ENCODE results near the gene KIAA1671. TPM values are rescaled to one million over a fixed set of nuclear protein-coding genes. Genes with fewer than 3 reads are reported as not detected.
"Not testable (repeated sequence)": the region's sequence is repeated elsewhere in the genome, so short reads cannot be mapped to it uniquely, and the experiment has no call there.

The KIAA1671 gene
- total RNA-seq, 4 donors from 2014 or later, result 83.1 to 162 (median 105) TPM

DNA sequence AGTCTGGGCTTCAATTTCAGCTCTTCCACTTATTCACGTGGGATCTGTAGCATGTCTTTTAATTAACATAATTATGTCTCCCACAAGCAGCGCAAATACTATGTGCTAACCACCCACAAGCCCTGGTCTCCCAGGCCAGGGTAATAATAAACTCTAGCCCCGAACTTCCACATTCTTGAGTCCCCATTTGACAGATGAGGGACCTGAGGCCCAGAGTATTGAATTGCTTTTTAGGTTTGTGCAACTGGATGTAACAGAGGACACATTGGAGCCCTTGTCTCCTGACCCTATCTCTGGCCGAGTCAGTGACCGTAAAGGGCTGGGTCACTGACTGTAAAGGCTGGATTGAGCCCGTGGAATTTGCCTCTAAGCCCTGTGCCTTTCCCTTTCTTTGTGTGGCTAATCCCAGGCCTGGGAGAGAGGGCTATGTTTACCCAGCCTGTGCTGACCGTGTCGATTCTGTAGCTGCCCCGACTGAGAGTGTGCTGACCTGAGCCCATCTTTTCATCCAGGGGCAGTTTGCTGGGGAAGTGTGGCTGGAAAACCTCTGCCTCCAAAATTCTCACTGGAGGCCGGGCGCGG lies 270.8 kb downstream of the KIAA1671 start:
- Histone ChIP-seq H3K36me3 (no peaks in the 10 kb centered on the region), H3K4me1 (no peaks in the 10 kb centered on the region), H3K4me3 (no peak overlapping the region), H3K27me3 (peaks cover 8% of the 10 kb centered on the region), H3K9me3 (no peaks in the 10 kb centered on the region), H3K27ac (no peak overlapping the region)
- no peak for TF ChIP-seq POLR2AphosphoS5 (IDR thresholded peaks at IDR 0.05)
- no peak for TF ChIP-seq POLR2A (IDR thresholded peaks at IDR 0.05)
- no peak for TF ChIP-seq CTCF (IDR thresholded peaks at IDR 0.05)
- no peak for TF ChIP-seq EP300 (IDR thresholded peaks at IDR 0.05; ENCODE audit: low read depth)
- intact Hi-C loops (cut with DNase I; ENCODE audit: low total_unique reads) (no loop called here), in situ Hi-C loops (cut with MboI; ENCODE audit: low pct_ligation_motif_present in 1 of 4, low pct_unique_long_range_greater_than_20kb in 1 of 4, low sequenced_read_pairs in 3 of 4) (no loop called here)
- WGBS, 2 donors (ENCODE audit: low coverage in 1 of 2), result 77% methylated on average over 12 of the region's 12 CpGs; no CpG with 5 or more reads in 1 of the 2 donors
- no peak for DNase-seq

DNA sequence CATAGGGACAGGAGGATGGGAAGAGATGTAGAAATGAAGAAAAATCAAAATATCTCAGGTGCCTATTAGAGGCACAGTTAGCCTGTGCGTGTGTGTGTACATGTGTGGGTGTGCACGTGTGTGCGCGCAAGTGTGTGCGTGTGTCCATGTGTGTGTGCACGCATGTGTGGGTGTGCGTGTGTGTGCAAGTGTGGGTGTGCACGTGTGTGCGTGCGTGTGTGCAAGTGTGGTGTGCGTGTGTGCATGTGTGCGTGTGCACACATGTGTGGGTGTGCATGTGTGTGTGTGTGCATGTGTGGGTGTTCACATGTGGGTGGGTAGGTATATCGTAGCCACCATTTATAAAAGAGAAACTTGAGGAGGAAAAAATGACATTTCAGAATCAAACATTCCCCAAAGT lies 276.3 kb downstream of the KIAA1671 start:
- TF ChIP-seq POLR2AphosphoS5 (IDR thresholded peaks at IDR 0.05) (no peak), POLR2A (IDR thresholded peaks at IDR 0.05) (no peak), EP300 (IDR thresholded peaks at IDR 0.05; ENCODE audit: low read depth) (no peak), CTCF (IDR thresholded peaks at IDR 0.05) (no peak)
- in situ Hi-C loops (cut with MboI; ENCODE audit: low pct_ligation_motif_present in 1 of 4, low pct_unique_long_range_greater_than_20kb in 1 of 4, low sequenced_read_pairs in 3 of 4), result no loop called here
- no peak overlapping the region for H3K27ac ChIP-seq
- H3K4me3 ChIP-seq, result no peak overlapping the region
- DNase-seq, result no peak
- H3K36me3 ChIP-seq, result no peaks in the 10 kb centered on the region
- intact Hi-C loops (cut with DNase I; ENCODE audit: low total_unique reads), result no loop called here
- H3K9me3 ChIP-seq, result no peaks in the 10 kb centered on the region
- no peaks in the 10 kb centered on the region for H3K4me1 ChIP-seq
- H3K27me3 ChIP-seq, result peaks cover 7% of the 10 kb centered on the region
- 80 to 93% methylated on average over 4 to 13 of the region's 13 CpGs for WGBS, 2 donors (ENCODE audit: low coverage in 1 of 2)

GRCh38 chr22:25230760-25231159 lies 278.2 kb downstream of the KIAA1671 start:
- WGBS, 2 donors (ENCODE audit: low coverage in 1 of 2), result 79% methylated on average over 2 of the region's 2 CpGs; no CpG with 5 or more reads in 1 of the 2 donors
- H3K27ac ChIP-seq; H3K4me1 ChIP-seq; H3K36me3 ChIP-seq; H3K4me3 ChIP-seq; H3K9me3 ChIP-seq; in situ Hi-C loops (cut with MboI; ENCODE audit: low pct_ligation_motif_present in 1 of 4, low pct_unique_long_range_greater_than_20kb in 1 of 4, low sequenced_read_pairs in 3 of 4); DNase-seq; intact Hi-C loops (cut with DNase I; ENCODE audit: low total_unique reads): not testable (repeated sequence)
- peaks cover 25% of the 10 kb centered on the region for H3K27me3 ChIP-seq

- H3K27ac ChIP-seq, result no peak overlapping the region
- H3K36me3 ChIP-seq, result no peaks in the 10 kb centered on the region
- peaks cover 38% of the 10 kb centered on the region for H3K27me3 ChIP-seq
- TF ChIP-seq POLR2AphosphoS5 (IDR thresholded peaks at IDR 0.05) (no peak), CTCF (IDR thresholded peaks at IDR 0.05) (no peak), EP300 (IDR thresholded peaks at IDR 0.05; ENCODE audit: low read depth) (no peak), POLR2A (IDR thresholded peaks at IDR 0.05) (no peak)
- no peaks in the 10 kb centered on the region for H3K9me3 ChIP-seq
- no peak overlapping the region for H3K4me3 ChIP-seq
- no peak for DNase-seq
- intact Hi-C loops (cut with DNase I; ENCODE audit: low total_unique reads) (no loop called here), in situ Hi-C loops (cut with MboI; ENCODE audit: low pct_ligation_motif_present in 1 of 4, low pct_unique_long_range_greater_than_20kb in 1 of 4, low sequenced_read_pairs in 3 of 4) (no loop called here)
- 78 to 90% methylated on average over 2 to 5 of the region's 5 CpGs for WGBS, 2 donors (ENCODE audit: low coverage in 1 of 2)
- no peaks in the 10 kb centered on the region for H3K4me1 ChIP-seq
Measured at GRCh38 chr22:25232301-25232700, 279.8 kb downstream of the KIAA1671 start.

GRCh38 chr22:25233706-25234105 lies 281.2 kb downstream of the KIAA1671 start:
- H3K27ac ChIP-seq; in situ Hi-C loops (cut with MboI; ENCODE audit: low pct_ligation_motif_present in 1 of 4, low pct_unique_long_range_greater_than_20kb in 1 of 4, low sequenced_read_pairs in 3 of 4); H3K36me3 ChIP-seq; H3K9me3 ChIP-seq; H3K4me3 ChIP-seq; intact Hi-C loops (cut with DNase I; ENCODE audit: low total_unique reads); DNase-seq; H3K4me1 ChIP-seq: not testable (repeated sequence)
- peaks cover 42% of the 10 kb centered on the region for H3K27me3 ChIP-seq

All from transverse colon (tissue), 4 donors.